GM12872 (cell line): ENCODE results near the gene RPL10A.

Experiments used
- TF ChIP-seq, protein P1 (sequence below): IDR thresholded peaks from 3 replicates; pipeline ENCODE4 v1.5.1; 2011; ENCODE audit warnings: low read depth, mild to moderate bottlenecking, low read length, moderate library complexity; ENCODE audit not compliant: insufficient read depth

The RPL10A gene

GRCh38 chr6:35511562-35511941 is 43.4 kb downstream of the RPL10A start:
- TF ChIP-seq, protein P1, sequence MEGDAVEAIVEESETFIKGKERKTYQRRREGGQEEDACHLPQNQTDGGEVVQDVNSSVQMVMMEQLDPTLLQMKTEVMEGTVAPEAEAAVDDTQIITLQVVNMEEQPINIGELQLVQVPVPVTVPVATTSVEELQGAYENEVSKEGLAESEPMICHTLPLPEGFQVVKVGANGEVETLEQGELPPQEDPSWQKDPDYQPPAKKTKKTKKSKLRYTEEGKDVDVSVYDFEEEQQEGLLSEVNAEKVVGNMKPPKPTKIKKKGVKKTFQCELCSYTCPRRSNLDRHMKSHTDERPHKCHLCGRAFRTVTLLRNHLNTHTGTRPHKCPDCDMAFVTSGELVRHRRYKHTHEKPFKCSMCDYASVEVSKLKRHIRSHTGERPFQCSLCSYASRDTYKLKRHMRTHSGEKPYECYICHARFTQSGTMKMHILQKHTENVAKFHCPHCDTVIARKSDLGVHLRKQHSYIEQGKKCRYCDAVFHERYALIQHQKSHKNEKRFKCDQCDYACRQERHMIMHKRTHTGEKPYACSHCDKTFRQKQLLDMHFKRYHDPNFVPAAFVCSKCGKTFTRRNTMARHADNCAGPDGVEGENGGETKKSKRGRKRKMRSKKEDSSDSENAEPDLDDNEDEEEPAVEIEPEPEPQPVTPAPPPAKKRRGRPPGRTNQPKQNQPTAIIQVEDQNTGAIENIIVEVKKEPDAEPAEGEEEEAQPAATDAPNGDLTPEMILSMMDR = no peak

- TF ChIP-seq, protein P1 = no peak
These were observed 43.8 kb downstream of the RPL10A start for GRCh38 chr6:35512006-35512405.

- TF ChIP-seq, protein P1 = no peak
These were observed 44.5 kb downstream of the RPL10A start, which contains the start of gene TULP1 for GRCh38 chr6:35512740-35513139. Gene TULP1, minus strand, starts transcription at chr6:35512896. Its CDS starts 38 bp downstream, at chr6:35512858.

- TF ChIP-seq, protein P1 = no peak
These were observed 46.4 kb downstream of the RPL10A start for GRCh38 chr6:35514587-35514986.

- TF ChIP-seq, protein P1 = no peak
These were observed 48.5 kb downstream of the RPL10A start for GRCh38 chr6:35516712-35517111.

GRCh38 chr6:35518566-35519312 is 50.5 kb downstream of the RPL10A start:
- TF ChIP-seq, protein P1 = no peak

GRCh38 chr6:35519313-35520015 is 51.3 kb downstream of the RPL10A start:
- TF ChIP-seq, protein P1 = no peak
